Activated T-cell treated with anti-CD3 and anti-CD28 coated beads, Interleukin-2, amount 50 U/mL, for 1 hour (primary cell): ENCODE measurements around the gene CAPN15.
A peak's percentile ranks its signal among the peaks of the same experiment; 100 is the strongest.
"Not testable (repeated sequence)": the region's sequence is repeated elsewhere in the genome, so short reads cannot be mapped to it uniquely, and the experiment has no call there.

Experiments
- DNase-seq: peaks from one replicate; pipeline ENCODE4 v3.0.0-alpha.2; 2020

Gene CAPN15

DNA sequence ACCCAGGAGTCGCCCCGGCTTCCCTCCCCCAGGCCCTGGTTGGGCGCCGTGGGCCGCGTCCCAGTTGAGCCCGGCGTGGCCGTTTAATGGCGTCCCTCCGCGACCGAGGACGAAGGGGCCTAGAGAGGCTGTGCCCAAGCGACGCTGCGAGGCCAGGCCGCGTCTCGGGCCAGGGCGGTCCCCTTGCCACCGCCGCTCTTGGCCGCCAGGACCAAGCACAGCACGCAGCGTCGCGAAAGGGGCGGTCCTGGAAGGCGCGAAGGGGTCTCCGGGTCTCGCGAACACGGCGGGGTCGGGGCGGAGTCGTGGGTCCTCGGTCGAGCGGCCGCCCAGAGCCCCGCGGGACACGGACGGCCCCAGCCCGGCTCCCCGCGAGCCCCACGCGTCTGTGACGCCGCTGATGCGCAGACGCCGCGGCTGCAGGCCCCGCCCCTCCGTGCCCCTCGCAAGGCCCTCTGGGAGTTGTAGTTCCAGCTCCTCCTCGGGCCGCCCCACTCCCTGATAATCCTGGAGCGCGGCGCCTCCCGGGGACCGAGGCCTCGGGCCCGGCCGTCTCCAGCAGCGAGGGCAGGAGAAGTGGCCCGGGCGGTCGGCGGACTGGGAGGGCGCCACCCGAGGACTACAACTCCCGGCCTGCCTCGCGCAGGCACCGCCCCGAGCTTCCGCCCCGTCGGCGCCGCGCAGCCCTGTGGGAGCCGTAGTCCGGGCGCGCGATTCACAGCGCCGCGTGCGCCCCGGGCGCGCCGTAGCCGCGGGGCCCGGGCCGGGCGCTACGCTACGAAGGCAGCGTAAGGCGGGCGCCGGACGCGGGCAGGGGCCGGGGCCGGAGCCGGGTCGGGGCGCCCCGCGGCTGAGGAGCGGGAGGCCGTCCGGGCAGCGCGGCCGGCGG lies at the start of gene CAPN15:
TSS of gene CAPN15 (plus strand) at position 698 of the 889 bp plus-strand sequence. CDS start 19,127 bp downstream, outside the sequence.
- DNase-seq = peak; percentile 89

- DNase-seq = not testable (repeated sequence)
Measured at GRCh38 chr16:478287-478686, 49.2 kb upstream of the CAPN15 start.

GRCh38 chr16:482468-483185 lies 44.9 kb upstream of the CAPN15 start:
- no peak for DNase-seq

- no peak for DNase-seq
Measured at GRCh38 chr16:483341-484075, 44.0 kb upstream of the CAPN15 start.

DNA sequence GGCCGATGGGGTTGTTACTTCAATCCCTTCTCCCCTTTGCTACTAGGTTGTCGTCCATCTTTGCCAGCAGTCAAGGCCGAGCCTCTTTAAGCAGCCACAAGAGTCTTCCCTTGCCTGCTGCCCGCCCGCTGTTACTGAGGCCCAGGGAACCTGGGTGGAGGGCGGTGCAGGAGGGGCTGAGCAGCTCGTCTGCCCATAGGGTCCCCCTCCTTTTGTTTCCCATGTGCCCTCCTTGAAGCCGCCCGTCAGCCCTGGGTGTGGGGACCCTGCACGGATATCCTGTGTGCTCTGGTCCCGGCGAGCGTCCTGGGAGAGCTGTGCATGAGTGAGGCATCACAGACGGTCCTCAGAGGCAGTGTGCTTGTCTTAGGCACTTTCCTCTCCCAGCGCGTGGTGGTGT lies 37.9 kb upstream of the CAPN15 start:
- no peak for DNase-seq

DNA sequence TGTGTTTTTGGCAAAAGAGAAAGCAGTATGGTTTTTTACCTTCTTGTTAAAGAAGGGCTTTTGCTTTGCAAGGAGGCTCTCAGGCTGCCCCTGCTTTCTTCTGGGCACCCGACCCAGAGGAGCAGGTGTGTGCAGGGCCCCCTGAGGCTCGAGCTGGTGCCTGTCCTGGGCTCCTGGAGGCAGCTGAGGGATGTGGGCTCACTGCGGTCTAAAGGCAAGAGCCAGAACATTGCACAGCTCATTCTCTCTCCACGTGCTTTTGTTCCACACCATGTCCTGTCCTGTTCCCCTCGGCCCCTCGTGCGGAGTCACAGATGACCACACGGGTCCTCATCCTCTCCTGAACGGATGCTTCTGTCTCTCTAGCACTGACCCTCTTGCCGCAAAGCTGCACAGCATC lies 36.7 kb upstream of the CAPN15 start:
- DNase-seq = no peak

DNA sequence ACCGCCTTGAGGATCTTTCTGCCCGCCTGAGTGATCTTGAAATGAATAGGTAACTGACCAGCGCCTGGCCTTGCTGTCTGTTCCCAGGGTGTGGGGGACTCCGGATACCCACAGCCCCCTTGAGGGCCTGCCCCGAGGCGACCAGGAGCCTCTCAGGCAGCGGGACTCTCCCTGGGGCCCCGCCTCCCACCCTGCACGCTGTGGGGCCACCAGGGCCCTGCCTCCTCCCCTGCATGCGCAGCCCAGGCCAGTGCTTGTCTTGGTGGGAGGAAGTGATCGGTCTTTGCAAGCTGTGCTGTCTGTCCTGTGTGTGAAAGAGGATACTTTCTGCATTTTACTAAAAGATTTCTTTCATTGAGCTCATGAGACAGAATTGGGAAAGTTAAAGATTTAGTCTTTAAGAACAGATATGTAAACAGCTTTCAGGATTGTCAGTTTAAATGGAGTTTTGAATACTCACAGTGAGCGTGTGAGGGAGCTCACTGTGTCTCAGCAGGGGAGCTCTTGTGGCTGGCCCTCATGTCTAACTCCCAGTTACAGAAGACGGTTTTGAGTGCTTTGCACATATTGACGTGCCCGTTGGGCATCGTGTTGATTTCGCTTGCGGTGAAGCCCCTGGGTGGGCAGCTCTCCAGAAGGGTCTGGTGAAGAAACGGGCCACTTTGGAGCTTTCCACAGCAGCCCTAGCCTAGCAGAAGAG lies 36.1 kb upstream of the CAPN15 start:
- DNase-seq = no peak

- no peak for DNase-seq
Measured at GRCh38 chr16:492211-492875, 35.2 kb upstream of the CAPN15 start.

GRCh38 chr16:494676-495075 lies 32.8 kb upstream of the CAPN15 start:
- DNase-seq = not testable (repeated sequence)

DNA sequence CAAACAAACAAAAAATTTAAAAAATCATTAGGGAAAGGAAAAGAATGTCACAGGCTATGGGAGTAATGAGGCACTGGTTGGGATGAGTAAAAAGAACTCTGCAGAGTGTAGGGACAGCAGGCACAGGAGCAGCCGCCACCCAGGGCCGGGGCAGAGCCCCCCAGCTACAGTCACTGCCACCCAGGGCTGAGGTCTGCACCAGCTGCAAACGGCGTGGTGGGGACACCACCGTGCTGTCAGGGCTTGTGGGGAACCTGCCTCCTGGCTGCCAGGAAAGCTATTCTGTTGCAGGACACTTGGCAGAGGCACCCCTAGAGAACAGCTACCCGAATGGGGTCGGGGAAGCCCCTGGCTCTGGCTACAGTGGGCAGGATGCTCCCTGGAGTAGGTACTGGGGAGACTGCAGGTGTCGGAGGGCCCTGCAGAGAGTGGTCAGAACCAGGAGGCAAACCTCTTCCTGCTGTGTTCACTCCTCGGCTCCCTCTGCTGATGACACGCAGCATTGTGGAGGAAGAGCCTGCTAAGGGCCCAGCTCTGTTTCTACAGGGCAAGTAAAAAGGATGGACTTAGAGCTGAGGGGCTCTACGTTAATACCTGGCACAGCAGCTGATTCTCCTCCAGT lies 32.3 kb upstream of the CAPN15 start:
- DNase-seq = no peak

GRCh38 chr16:496097-496886 lies 31.2 kb upstream of the CAPN15 start:
- no peak for DNase-seq

GRCh38 chr16:497258-497657 lies 30.3 kb upstream of the CAPN15 start:
- DNase-seq = no peak

- DNase-seq = no peak
Measured at GRCh38 chr16:499924-500323, 27.6 kb upstream of the CAPN15 start.

- no peak for DNase-seq
Measured at GRCh38 chr16:500709-501108, 26.8 kb upstream of the CAPN15 start.

DNA sequence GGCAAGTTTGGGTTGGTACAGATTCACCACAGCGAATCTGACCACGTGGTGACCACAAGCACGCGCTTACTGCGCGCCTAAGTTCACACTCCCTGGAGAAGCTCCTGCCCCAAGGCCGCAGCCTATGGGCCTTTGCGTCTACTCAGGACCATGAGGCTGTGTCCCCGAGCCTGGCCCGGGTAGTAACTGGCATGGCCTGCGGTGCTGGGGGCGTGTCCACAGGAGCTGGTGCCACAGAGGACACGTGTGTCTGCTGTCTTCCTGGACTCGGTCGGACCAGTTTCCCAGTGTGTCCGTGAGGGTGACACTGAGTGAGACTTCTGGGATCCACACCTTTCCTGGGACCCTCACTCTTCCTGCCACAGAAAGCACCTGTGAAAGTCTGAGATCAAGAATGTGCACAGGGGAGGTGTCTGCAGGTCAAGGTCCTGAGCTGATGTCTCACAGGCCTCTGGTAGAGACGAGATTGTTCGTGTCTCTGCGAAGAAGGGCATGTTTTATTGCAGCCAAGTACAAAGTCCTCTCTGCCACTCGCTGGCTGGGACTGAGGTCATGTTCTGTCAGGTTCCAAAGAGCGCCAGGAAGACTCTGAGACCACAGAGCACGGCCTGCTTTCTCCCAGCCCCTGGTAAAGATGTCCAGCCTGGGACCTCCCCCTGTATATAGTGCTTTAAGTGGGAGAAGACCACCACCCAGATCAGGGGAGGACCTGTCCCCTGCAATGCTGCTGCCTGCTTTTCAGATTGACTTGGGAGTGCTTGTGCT lies 25.2 kb upstream of the CAPN15 start:
- DNase-seq = no peak

DNA sequence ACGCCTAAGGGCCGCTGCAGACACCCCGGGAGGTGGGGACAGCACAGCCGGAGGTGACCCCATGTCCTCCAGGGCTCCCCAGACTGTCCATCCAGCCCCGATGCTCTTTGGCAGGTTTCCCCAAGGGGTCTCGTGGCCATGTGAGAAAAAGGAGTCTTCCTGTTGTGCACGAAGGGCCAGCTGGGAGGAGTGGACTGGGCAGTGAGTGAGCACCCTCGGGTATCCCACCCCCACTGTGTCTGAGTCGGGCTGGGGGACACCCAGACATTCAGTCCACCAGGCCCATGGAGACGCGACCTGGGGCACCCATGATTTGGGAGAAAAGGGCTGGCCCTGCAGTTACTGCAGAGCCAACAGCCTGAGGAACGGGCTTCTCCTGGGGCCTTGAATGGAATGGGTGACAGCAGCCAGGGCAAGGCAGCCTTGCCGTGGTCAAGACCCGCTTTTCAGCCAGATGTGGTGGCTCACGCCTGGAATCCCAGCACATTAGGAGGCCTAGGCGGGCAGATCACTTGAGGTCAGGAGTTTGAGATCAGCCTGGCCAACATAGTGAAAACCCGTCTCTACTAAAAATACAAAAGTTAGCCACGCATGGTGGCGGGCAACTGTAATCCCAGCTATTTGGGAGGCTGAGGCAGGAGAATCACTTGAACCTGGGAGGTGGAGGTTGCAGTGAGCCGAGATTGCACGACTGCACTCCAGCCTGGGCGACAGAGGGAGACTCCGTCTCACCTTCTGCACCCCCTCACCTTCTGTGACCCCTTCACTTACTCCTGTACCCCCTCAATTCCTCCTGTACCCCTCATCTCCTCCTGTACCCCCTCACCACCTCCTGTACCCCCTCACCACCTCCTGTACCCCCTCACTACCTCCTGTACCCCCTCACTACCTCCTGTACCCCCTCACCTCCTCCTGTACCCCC lies 24.1 kb upstream of the CAPN15 start:
- DNase-seq = no peak

DNA sequence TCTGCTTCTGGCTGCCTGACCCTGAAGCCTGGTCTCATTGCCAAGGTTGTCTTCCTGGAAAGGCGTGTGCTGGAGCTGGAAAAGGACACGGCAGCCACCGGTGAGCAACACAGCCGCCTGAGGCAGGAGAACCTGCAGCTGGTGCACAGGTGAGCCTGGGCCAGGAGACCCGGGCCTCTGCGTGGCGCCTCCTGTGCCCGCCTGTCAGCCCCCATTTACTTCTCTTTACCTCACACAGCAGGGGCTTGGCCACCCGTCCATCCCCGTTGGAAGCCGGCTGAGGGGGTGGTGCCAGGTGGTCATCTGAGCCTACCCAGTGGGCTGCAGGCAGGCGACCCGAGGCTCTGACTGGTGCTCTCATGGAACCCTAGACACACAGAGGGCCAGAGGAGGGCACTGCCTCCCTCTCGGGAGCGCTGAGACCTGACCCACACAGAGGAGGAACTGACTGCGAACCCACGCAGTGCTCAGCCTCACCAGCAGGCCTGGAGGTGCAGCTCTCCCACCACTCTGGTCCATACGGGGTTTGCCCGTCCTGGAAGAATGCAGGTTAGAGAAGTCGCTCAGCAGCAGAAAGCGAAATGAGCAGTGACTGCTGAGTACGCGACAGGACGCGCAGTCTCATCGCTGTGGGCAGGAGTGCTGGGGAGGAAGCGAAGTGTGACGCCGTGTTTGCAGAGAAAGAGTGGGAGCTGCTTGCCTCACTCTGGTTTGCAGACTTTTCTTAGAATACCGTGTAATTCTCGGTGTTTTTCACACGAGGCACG lies 21.9 kb upstream of the CAPN15 start:
- DNase-seq = no peak

GRCh38 chr16:506246-506546 lies 21.3 kb upstream of the CAPN15 start:
- DNase-seq = no peak
